ENCODE data around the gene BST2.

Gene BST2

GRCh38 chr19:17436874-17437267 is 31.4 kb upstream of the BST2 start:
- Histone ChIP-seq H3K4me2 (no peak overlapping the region), H3K9ac (no peak overlapping the region), H3K36me3 (ENCODE audit: insufficient read depth) (no peaks in the 10 kb centered on the region), H4K20me1 (ENCODE audit: insufficient read depth) (no peaks in the 10 kb centered on the region), H3K27ac (no peak overlapping the region), H3K4me3 (IDR thresholded peaks at IDR 0.05; ENCODE audit: insufficient read depth, low read depth, low read length) (no peak overlapping the region), H3K27me3 (ENCODE audit: insufficient read depth, low read depth) (peaks cover 25% of the 10 kb centered on the region), H2AFZ (ENCODE audit: low read depth) (no peak overlapping the region), H3K79me2 (ENCODE audit: insufficient read depth, low read depth) (no peaks in the 10 kb centered on the region), H3K4me1 (ENCODE audit: low read depth, poor library complexity, severe bottlenecking) (no peaks in the 10 kb centered on the region)
- no peak for TF ChIP-seq CTCF (conservative IDR thresholded peaks at IDR 0.05; ENCODE audit: low read depth, low read length)

GRCh38 chr19:17436094-17436873 is 30.9 kb upstream of the BST2 start:
- Histone ChIP-seq H3K79me2 (ENCODE audit: insufficient read depth, low read depth) (no peaks in the 10 kb centered on the region), H2AFZ (ENCODE audit: low read depth) (no peak overlapping the region), H3K4me2 (no peak overlapping the region), H3K4me1 (ENCODE audit: low read depth, poor library complexity, severe bottlenecking) (no peaks in the 10 kb centered on the region), H3K27me3 (ENCODE audit: insufficient read depth, low read depth) (peaks cover 25% of the 10 kb centered on the region), H4K20me1 (ENCODE audit: insufficient read depth) (no peaks in the 10 kb centered on the region), H3K9ac (no peak overlapping the region), H3K4me3 (IDR thresholded peaks at IDR 0.05; ENCODE audit: insufficient read depth, low read depth, low read length) (no peak overlapping the region), H3K36me3 (ENCODE audit: insufficient read depth) (no peaks in the 10 kb centered on the region), H3K27ac (no peak overlapping the region)
- no peak for TF ChIP-seq CTCF (conservative IDR thresholded peaks at IDR 0.05; ENCODE audit: low read depth, low read length)

GRCh38 chr19:17435218-17435617 is 29.8 kb upstream of the BST2 start:
- H4K20me1 ChIP-seq (ENCODE audit: insufficient read depth): no peaks in the 10 kb centered on the region
- no peak overlapping the region for H3K4me2 ChIP-seq
- peaks cover 25% of the 10 kb centered on the region for H3K27me3 ChIP-seq (ENCODE audit: insufficient read depth, low read depth)
- TF ChIP-seq CTCF (conservative IDR thresholded peaks at IDR 0.05; ENCODE audit: low read depth, low read length): no peak
- no peaks in the 10 kb centered on the region for H3K79me2 ChIP-seq (ENCODE audit: insufficient read depth, low read depth)
- no peak overlapping the region for H3K9ac ChIP-seq
- H2AFZ ChIP-seq (ENCODE audit: low read depth): no peak overlapping the region
- no peaks in the 10 kb centered on the region for H3K36me3 ChIP-seq (ENCODE audit: insufficient read depth)
- H3K4me3 ChIP-seq (IDR thresholded peaks at IDR 0.05; ENCODE audit: insufficient read depth, low read depth, low read length): no peak overlapping the region
- no peak overlapping the region for H3K27ac ChIP-seq
- H3K4me1 ChIP-seq (ENCODE audit: low read depth, poor library complexity, severe bottlenecking): no peaks in the 10 kb centered on the region

GRCh38 chr19:17431417-17431816 is 26.0 kb upstream of the BST2 start:
- no peaks in the 10 kb centered on the region for H3K79me2 ChIP-seq (ENCODE audit: insufficient read depth, low read depth)
- H3K27me3 ChIP-seq (ENCODE audit: insufficient read depth, low read depth): peaks cover 5% of the 10 kb centered on the region
- H3K4me2 ChIP-seq: no peak overlapping the region
- H2AFZ ChIP-seq (ENCODE audit: low read depth): no peak overlapping the region
- no peak for TF ChIP-seq CTCF (conservative IDR thresholded peaks at IDR 0.05; ENCODE audit: low read depth, low read length)
- no peak overlapping the region for H3K27ac ChIP-seq
- H3K36me3 ChIP-seq (ENCODE audit: insufficient read depth): no peaks in the 10 kb centered on the region
- peaks cover 7% of the 10 kb centered on the region for H3K4me1 ChIP-seq (ENCODE audit: low read depth, poor library complexity, severe bottlenecking)
- H3K4me3 ChIP-seq (IDR thresholded peaks at IDR 0.05; ENCODE audit: insufficient read depth, low read depth, low read length): no peak overlapping the region
- H3K9ac ChIP-seq: no peak overlapping the region
- H4K20me1 ChIP-seq (ENCODE audit: insufficient read depth): no peaks in the 10 kb centered on the region

All from KMS-11 (cell line).